Ovary (tissue), 9 donors: ENCODE data around the gene GSK3B. TPM values are rescaled to one million over a fixed set of nuclear protein-coding genes. Genes with fewer than 3 reads are reported as not detected.

Source experiments
- DNase-seq, 5 donors: peaks; one replicate each; pipeline ENCODE4 v3.0.0-alpha.2; 2019 to 2020
- H3K27ac ChIP-seq, 2 donors: fragments of 200-600 bp; one replicate each; pipeline versions ENCODE4 v1.5.1 to v1.8.0; 2019 to 2022
- H3K27me3 ChIP-seq: fragments of 200-600 bp; one replicate; pipeline ENCODE4 v1.8.0; 2022
- H3K36me3 ChIP-seq: fragments of 200-600 bp; sonication (generic); one replicate; pipeline ENCODE4 v1.5.1; 2019
- H3K4me1 ChIP-seq: one replicate; pipeline ENCODE4 v1.8.1; 2013; ENCODE audit warnings: mild to moderate bottlenecking, moderate library complexity; ENCODE audit not compliant: insufficient read depth
- H3K4me3 ChIP-seq: fragments of 200-600 bp; sonication (generic); one replicate; pipeline ENCODE4 v1.5.1; 2017
- H3K9me3 ChIP-seq, 2 donors: fragments of 200-600 bp in 1 of 2; sonication (generic) in 1 of 2; one replicate each; pipeline versions ENCODE4 v1.5.1 to v1.8.1; 2013 to 2019; ENCODE audit warnings: mild to moderate bottlenecking in 1 of 2, moderate library complexity in 1 of 2
- EP300 ChIP-seq: sonication (generic); formaldehyde crosslinking; IDR thresholded peaks from one replicate; pipeline ENCODE4 v1.6.1; 2017; ENCODE audit warnings: antibody characterized with exemption
- POLR2A ChIP-seq: fragments of 450-650 bp; IDR thresholded peaks from one replicate; pipeline ENCODE4 v1.6.1; 2017; ENCODE audit warnings: antibody characterized with exemption, mild to moderate bottlenecking, moderate library complexity
- WGBS, 3 donors: extraction: QIAGEN DNeasy Blood & Tissue Kit in 1 of 3; methylation state at CpG; one replicate each; pipeline versions ENCODE4 v1.1.5 to v1.1.7; 2013 to 2017; 5-methylcytosine and 5-hydroxymethylcytosine counted together
- intact Hi-C, 4 donors: fragments of 100-400 bp; cut with DNase I; formaldehyde crosslinking; loops; one replicate each; pipeline versions ENCODE4 v1.11.0 to v1.15.1; 2022 to 2023
- polyA plus RNA-seq, 2 donors: library from polyadenylated mRNA; stranded (reverse); fragments of 200-250 nt in 1 of 2; fragments of 350-450 nt in 1 of 2; fragmentation: Illumina TruSeq in 1 of 2; extraction: RNeasy Lipid Tissue Mini Kit (QIAGEN cat#74804) in 1 of 2; gene quantifications; one replicate each; pipeline ENCODE4 v1.2.3, GENCODE V29; 2013 to 2014
- total RNA-seq, 7 donors: library from RNA; depleted of rRNA in 2 of 7; stranded (reverse); fragments of >200 nt in 2 of 7; fragmentation: NEBNext Ultra II Directional in 3 of 7; extraction: Animal tissue kit (Norgen Biotek cat#: 25700) in 3 of 7; gene quantifications; one replicate each; pipeline versions ENCODE4 v1.1.0 to v1.2.4, GENCODE V29; 2016 to 2023
- TF ChIP-seq, protein P1 (sequence below), 3 donors: fragments of 450-650 bp in 2 of 3; fragments of 200-600 bp in 1 of 3; IDR thresholded peaks; one replicate each; pipeline versions ENCODE4 v1.5.1 to v1.8.0; 2016 to 2022; ENCODE audit warnings: antibody characterized with exemption in 3 of 3, mild to moderate bottlenecking in 1 of 3
- donor health status: DM: no; HTN: no; CAD: no; lungs with moderate emphysema.
- donor health status: DM: no; HTN: no; CAD: no.
- donor health status: Bipolar disorder and iron deficiency.
- donor health status: DM: yes; HTN: yes; CAD: no.
- donor health status: DM: no; HTN: no; CAD: no.
- donor health status: DM: yes; HTN: yes; CAD: no.

Gene GSK3B
- total and polyA plus RNA-seq, 9 donors: 8.3 to 38.4 (median 25.3) TPM

DNA sequence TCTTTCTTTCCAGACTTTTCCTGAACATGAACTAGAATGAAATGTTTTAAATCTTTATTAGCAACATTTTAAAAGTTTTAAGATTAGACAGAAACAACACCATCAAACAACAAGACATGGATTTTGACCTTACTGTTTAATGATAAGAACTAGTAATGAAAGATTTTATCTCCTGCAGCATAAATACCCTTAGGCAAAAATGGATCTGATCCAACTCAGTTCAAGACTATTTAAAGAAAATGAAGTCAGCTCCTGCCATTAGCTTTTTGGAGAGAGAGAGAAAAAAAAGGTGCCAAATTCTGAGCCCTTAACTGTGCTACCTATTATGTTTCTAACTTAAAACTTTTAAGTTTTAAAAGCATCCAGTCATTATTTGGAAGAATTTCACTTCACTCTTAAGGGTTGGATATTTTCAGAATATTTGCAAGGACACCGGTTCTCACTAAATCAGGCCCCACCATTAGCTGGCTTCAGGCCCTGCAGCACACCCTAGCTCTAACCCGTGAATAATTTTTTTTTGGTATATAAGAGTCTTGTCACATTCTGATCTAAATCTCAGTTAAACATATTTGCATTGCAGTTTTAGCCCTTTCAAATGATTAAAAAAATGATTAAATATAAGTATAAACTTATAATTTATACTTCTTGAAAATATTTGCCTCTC, 252.3 kb downstream of the GSK3B start:
- no peaks in the 10 kb centered on the region for H3K36me3 ChIP-seq
- H3K9me3 ChIP-seq: no peaks in the 10 kb centered on the region
- no peak for DNase-seq
- no peaks in the 10 kb centered on the region for H3K4me1 ChIP-seq
- intact Hi-C loops: no loop called here
- no peaks in the 10 kb centered on the region for H3K27me3 ChIP-seq
- H3K4me3 ChIP-seq: no peak overlapping the region
- TF ChIP-seq, protein P1, sequence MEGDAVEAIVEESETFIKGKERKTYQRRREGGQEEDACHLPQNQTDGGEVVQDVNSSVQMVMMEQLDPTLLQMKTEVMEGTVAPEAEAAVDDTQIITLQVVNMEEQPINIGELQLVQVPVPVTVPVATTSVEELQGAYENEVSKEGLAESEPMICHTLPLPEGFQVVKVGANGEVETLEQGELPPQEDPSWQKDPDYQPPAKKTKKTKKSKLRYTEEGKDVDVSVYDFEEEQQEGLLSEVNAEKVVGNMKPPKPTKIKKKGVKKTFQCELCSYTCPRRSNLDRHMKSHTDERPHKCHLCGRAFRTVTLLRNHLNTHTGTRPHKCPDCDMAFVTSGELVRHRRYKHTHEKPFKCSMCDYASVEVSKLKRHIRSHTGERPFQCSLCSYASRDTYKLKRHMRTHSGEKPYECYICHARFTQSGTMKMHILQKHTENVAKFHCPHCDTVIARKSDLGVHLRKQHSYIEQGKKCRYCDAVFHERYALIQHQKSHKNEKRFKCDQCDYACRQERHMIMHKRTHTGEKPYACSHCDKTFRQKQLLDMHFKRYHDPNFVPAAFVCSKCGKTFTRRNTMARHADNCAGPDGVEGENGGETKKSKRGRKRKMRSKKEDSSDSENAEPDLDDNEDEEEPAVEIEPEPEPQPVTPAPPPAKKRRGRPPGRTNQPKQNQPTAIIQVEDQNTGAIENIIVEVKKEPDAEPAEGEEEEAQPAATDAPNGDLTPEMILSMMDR (IDR thresholded peaks at IDR 0.05): no peak
- TF ChIP-seq POLR2A (no peak), EP300 (no peak)
- H3K27ac ChIP-seq: no peak overlapping the region
- 34 to 44% (median 41%) methylated on average over 2 of the region's 2 CpGs for WGBS, 3 donors

DNA sequence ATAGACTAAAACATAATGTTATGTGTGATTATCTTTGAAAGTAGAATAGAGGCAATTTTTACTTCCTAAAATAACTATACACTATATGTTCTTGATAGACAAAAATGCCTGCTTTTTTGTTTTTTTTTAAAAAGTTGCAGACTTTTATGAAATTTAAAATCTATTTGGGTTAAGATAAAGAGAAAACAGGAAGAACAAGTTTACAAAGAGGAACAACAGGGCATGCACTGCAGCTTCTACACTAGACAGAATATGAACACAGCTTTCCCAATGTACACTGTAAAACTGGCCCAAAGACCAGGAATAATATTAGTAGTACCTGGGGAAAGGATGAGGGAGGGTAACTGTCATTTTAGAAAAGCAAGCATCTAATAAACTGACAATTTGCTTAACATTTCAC, 258.7 kb downstream of the GSK3B start:
- Histone ChIP-seq H3K27me3 (no peaks in the 10 kb centered on the region), H3K4me3 (no peak overlapping the region), H3K4me1 (no peaks in the 10 kb centered on the region), H3K9me3 (no peaks in the 10 kb centered on the region), H3K36me3 (no peaks in the 10 kb centered on the region), H3K27ac (no peak overlapping the region)
- DNase-seq: no peak
- TF ChIP-seq EP300: no peak
- TF ChIP-seq POLR2A: no peak
- TF ChIP-seq, protein P1 (IDR thresholded peaks at IDR 0.05): no peak
- intact Hi-C loops: no loop called here

DNA sequence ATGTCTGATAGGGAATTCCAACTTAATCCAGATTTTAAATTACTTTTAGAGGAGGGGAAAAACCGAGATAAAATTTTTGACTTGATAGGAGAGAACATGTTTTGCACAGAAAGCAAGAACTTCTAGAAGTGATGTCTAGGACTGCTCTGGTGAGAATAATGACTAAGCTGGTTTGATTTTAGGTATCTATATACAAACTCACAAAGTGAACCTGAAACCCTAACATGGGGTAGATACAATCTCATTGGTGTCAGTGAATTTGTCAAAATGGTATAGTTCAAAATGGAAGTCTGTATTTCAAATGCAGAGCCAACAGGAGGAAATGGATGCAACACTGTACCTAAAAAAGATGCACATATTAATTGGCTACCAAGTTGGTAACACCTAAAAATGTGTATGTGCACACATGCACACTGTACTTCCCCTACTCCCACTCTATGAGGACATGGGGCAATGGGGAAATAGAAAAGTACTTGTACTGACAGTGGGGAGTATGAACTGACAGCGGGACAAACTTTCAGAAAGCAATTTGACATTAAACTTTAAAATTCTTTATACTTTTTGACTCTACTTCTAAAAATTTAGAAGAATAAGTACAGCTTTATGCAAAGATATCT, 259.4 kb downstream of the GSK3B start:
- Histone ChIP-seq H3K4me1 (no peaks in the 10 kb centered on the region), H3K9me3 (no peaks in the 10 kb centered on the region), H3K27ac (no peak overlapping the region), H3K27me3 (no peaks in the 10 kb centered on the region), H3K4me3 (no peak overlapping the region), H3K36me3 (no peaks in the 10 kb centered on the region)
- TF ChIP-seq, protein P1 (IDR thresholded peaks at IDR 0.05): no peak
- TF ChIP-seq EP300 (no peak), POLR2A (no peak)
- DNase-seq: no peak
- intact Hi-C loops: no loop called here
- WGBS, 3 donors: 90 to 95% (median 92%) methylated on average over 2 of the region's 2 CpGs

DNA sequence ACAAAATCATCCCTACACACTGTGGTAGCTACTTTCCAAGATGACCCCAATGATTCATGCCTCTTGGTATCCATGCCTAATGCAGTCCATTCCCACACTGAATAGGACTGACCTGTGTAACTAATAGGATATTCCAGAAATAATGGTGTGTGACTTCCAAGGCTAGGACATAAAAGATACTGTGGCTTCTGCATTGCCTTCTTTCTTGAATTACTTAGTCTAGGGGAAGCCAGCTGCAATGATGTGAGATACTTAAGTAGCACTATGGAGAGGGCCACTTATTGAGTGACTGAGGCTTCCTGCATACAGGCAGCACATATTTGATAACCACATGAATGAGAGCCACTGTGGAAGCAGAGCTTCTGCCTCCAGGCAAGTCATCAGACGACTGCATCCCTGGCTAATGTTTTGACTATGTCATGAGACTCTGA, 262.3 kb downstream of the GSK3B start:
- WGBS, 3 donors: 44 to 58% (median 44%) methylated on average over 1 of the region's 1 CpG
- H3K27ac ChIP-seq: no peak overlapping the region
- no peaks in the 10 kb centered on the region for H3K27me3 ChIP-seq
- H3K36me3 ChIP-seq: no peaks in the 10 kb centered on the region
- TF ChIP-seq EP300 (no peak), POLR2A (no peak)
- TF ChIP-seq, protein P1 (IDR thresholded peaks at IDR 0.05): no peak
- no peaks in the 10 kb centered on the region for H3K4me1 ChIP-seq
- intact Hi-C loops: no loop called here
- H3K9me3 ChIP-seq: no peaks in the 10 kb centered on the region
- no peak overlapping the region for H3K4me3 ChIP-seq
- DNase-seq: no peak
